Stimulated activated CD4-positive, alpha-beta T cell treated with anti-CD3 and anti-CD28 coated beads, Interleukin-15, amount 100 ng/mL, for 24 hours (primary cell): ENCODE measurements around the gene JADE2.
"Not testable (repeated sequence)": the region's sequence is repeated elsewhere in the genome, so short reads cannot be mapped to it uniquely, and the experiment has no call there.

ENCODE experiments used
- DNase-seq: peaks from one replicate; pipeline ENCODE4 v3.0.0-alpha.2; 2020

JADE2 gene

DNA sequence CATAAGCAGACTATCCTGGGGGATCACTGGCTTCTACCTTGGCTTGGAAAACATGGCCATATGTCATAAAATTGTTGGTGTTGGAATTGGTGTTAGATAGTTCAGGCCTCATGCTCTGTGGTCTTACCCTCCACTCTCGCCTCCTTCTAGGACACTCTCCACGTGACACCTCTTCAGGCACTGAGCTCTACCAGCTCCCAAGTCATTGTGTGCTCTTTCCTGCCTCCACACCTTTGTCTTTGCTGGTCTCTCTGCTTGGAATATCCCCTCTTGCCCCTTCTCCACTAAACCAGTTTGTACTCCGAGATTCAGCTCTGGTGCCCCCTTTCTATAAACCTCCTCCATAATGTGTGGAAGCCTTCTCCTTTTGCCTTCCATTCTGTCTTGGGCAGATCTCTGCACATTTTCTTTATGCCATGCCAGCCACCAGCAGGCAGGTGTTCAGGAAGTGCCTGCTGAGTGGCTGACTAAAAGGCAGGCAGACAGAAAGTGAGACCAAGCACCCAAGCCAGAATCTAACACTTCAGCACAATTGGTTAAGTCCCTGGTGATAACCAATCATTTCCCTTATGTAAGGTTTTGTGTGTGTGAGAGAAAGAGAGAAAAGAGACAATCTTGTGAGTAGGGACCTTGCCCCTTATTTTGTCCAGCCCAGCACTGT is 69.5 kb downstream of the JADE2 start:
- DNase-seq = no peak

GRCh38 chr5:134595458-134595838 is 70.0 kb downstream of the JADE2 start:
- DNase-seq = no peak

DNA sequence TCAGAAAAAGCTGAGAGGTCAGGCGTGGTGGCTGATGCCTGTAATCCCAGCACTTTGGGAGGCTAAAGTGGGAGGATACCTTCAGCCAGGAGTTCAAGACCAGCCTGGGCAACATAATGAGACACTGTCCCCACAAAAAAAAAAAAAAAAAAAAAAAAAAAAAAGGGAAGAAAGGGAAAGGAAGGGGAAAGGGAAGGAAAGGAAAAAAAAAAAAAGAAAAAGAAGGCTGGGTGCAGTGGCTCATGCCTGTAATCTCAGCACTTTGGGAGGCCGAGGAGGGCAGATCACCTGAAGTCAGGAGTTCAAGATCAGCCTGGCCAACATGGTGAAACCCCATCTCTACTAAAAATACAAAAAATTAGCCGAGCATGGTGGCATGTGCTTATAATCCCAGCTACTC is 74.3 kb downstream of the JADE2 start:
- DNase-seq = not testable (repeated sequence)

- DNase-seq = no peak
Measured at GRCh38 chr5:134600600-134600999, 75.1 kb downstream of the JADE2 start.

DNA sequence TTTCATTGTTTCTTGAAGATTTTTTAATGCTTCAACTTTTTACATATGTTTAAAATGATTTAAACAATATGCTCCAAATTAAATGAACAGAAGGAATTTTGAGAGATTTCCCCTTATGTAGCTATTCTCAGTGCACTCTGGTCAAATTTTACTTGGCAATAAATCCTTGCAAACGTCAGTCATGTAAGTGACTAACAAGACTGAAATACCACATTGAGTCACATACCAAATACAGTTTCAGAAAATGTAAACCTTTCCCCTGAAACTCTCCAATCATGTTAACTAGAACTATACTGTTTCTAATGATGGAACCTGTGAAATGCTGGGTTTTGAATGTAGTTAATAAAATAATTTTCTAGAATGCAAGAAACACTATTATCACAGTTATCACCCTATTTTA is 77.6 kb downstream of the JADE2 start:
- no peak for DNase-seq

DNA sequence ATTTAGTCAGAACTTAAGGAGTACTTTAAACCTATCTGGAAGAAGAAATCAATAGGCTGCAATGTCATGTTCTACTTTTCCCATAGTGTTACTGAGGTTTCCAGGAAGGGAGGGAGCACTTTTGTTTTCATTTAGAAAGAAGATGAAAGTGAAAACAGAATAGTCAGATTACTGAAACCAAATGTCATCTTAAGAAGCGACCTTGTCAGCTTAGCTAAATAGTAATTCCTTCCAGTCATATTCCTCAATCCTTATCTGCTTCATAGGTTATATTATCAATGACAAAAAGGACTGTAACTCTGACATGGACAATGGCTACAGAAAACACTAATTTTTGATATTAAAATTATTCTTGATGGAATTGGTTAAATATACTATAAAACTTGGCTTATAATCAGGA is 79.4 kb downstream of the JADE2 start:
- no peak for DNase-seq

GRCh38 chr5:134606726-134607125 is 81.3 kb downstream of the JADE2 start:
- no peak for DNase-seq

GRCh38 chr5:134608555-134608954 is 83.1 kb downstream of the JADE2 start:
- no peak for DNase-seq

DNA sequence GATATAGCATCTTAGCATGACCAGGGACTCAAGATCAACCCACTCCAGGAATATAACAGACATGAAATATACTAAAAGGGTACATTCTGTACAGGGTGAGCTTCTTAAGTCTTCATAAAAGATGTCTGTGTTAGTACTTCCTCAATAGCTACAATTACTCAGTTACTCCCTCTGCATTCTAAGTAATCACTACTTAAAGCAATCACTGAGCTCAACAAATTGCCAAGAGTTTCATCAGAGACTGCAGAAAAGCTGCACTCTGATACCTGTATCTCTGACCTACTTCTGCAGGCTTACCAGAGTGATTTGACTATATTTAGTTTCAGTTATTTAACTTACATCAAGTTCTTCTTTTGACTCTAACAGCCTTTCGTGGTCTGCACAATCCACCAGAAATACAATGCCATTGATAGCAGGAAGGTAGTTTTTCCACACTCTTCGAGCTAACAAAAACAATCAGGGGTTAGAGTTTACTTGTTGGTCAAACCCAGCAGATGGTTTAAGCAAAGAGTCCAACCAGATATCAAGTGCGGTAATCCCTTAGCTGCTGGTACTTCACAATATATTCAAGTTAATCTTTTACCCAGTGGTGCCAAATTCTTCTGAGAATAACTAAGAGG is 83.9 kb downstream of the JADE2 start:
- DNase-seq = no peak

DNA sequence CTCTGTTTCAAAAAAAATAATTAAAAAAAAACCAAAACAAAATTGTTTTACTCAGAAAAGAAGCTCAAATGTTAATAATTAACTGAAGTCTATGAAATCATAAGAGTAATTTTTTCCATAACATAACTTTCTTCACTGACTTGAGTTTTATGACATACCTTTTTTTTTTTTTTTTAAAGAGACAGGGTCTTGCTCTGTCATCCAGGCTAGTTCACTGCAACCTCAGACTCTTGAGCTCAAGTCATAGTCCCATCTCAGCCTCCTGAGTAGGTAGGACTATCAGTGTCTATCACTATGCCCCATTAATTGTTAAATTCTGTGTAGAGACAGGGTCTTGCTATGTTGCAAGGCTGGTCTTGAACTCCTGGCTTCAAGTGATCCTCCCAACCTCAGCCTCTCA is 85.3 kb downstream of the JADE2 start:
- no peak for DNase-seq

GRCh38 chr5:134611515-134611914 is 86.0 kb downstream of the JADE2 start:
- DNase-seq = no peak

GRCh38 chr5:134614450-134615085 is 89.1 kb downstream of the JADE2 start:
- DNase-seq = no peak

GRCh38 chr5:134620634-134621033 is 95.2 kb downstream of the JADE2 start:
- no peak for DNase-seq

DNA sequence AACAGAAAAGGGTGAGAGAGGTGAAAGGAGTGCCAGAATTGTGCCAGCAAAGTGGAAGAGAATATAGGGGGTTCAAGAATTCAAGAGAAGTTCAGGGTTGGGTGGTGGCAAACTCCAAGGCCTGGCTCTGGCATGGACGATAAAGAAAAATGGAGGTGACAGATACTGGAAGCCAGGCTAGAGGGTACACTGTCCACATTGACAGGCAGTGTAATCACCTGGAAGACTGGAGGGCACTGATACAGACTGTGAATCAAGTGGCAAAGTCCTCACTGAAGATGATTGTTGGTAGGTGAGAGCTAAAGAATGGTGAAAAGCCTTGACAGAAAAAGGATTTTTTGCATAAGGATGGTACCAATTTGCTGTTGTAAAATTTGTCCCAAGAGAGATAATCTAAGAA is 100.1 kb downstream of the JADE2 start:
- no peak for DNase-seq

DNA sequence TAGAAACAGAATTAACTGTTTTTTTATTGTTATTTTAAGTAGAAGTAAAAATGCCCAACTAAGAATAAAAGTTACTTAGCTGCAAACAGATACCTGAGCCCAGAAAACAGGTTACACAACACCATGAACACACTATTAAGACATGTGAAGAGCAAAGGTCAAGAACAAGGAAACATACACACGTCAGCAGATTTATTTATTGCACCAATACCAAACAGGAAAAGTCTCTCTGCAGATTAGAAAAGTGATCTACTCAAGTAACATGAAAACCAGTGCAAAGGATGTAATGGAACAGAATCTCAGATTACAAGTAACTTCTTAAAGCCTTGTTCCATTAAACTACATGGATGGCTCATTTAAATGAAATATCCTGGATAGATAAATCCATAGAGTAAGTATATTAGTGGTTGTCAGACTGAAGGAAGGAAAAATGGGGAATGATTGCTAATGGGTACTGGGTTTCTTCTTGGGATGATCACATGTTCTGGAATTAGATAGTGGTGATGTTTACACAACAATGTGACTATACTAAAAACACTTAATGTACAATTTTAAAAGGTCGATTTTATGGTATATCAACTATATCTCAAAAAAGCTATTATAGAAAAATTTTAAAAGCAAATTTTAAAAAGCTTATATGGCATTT is 101.0 kb downstream of the JADE2 start:
- no peak for DNase-seq
